HCT116 (cell line): ENCODE data around the gene ATP12A. TPM values are rescaled to one million over a fixed set of nuclear protein-coding genes. Genes with fewer than 3 reads are reported as not detected.

Source experiments
- ATAC-seq: fragments of 200-7000 bp; cut with Tn5 transposase; 2 replicates; pipeline ENCODE4 v1.9.1; 2020; ENCODE audit warnings: mild to moderate bottlenecking, moderate library complexity
- BruUV-seq: library from RNA; stranded (reverse); fragments of 400-500 nt; replicated peaks from 2 replicates; lab custom pipeline; 2021; lab: Mats Ljungman, UMichigan
- CTCF ChIA-PET: fragments of 300-600 bp; sonication (Branson Sonifier 250); formaldehyde crosslinking; loops from one replicate; lab custom pipeline; 2021; ENCODE audit warnings: antibody characterized with exemption; lab: Charles Lee
- POLR2A ChIA-PET: fragments of 300-600, 350-600 bp; sonication (Branson Sonifier 250); formaldehyde crosslinking; loops from one replicate; lab custom pipeline; 2021; ENCODE audit warnings: antibody characterized with exemption; lab: Charles Lee
- RAD21 ChIA-PET, 2 experiments: fragments of 300-600 bp; sonication (Branson Sonifier 250); formaldehyde crosslinking; loops; one replicate each; lab custom pipeline; 2023; ENCODE audit warnings: low total read pairs in 2 of 2; ENCODE audit not compliant: uncharacterized antibody in 2 of 2, unreplicated experiment in 2 of 2, low non-redundant PET in 1 of 2; lab: Charles Lee
- DNase-seq: peaks from one replicate; pipeline ENCODE4 v3.0.0-alpha.2; 2010; ENCODE audit warnings: low read depth, low spot score
- H2AFZ ChIP-seq: fragments of 200-600 bp; shearing (Covaris generic), sonication (generic); 2 replicates; pipeline ENCODE4 v1.6.1; 2017; ENCODE audit warnings: low read depth, mixed run types, mixed read lengths, antibody characterized with exemption, low read length; ENCODE audit not compliant: poor library complexity, severe bottlenecking
- H3K27ac ChIP-seq: 2 replicates; pipeline ENCODE4 v1.5.1; 2012; ENCODE audit warnings: low read depth, low read length
- H3K27me3 ChIP-seq: fragments of 200-600 bp; sonication (generic); 2 replicates; pipeline ENCODE4 v1.6.1; 2016; ENCODE audit warnings: mixed run types, low read length, mixed read lengths; ENCODE audit not compliant: insufficient read depth
- H3K36me3 ChIP-seq, 2 experiments: fragments of 200-500 bp in 1 of 2; fragments of 200-600 bp in 1 of 2; sonication (Bioruptor generic) in 1 of 2; sonication (generic) in 1 of 2; 2 replicates each; pipeline versions ENCODE4 v1.5.1 to v1.6.1; 2014 to 2016; ENCODE audit warnings: low read length in 2 of 2, inconsistent platforms in 1 of 2, mixed read lengths in 1 of 2, mixed run types in 1 of 2; ENCODE audit not compliant: insufficient read depth in 2 of 2, control insufficient read depth in 1 of 2
- H3K4me1 ChIP-seq, 2 experiments: fragments of 200-600 bp in 1 of 2; sonication (generic) in 1 of 2; 2 replicates each; pipeline versions ENCODE4 v1.5.1 to v1.6.1; 2012 to 2017; ENCODE audit warnings: low read length in 2 of 2, inconsistent platforms in 1 of 2, mild to moderate bottlenecking in 1 of 2, mixed read lengths in 1 of 2, mixed run types in 1 of 2, moderate library complexity in 1 of 2; ENCODE audit not compliant: insufficient read depth in 2 of 2, control insufficient read depth in 1 of 2
- H3K4me2 ChIP-seq: fragments of 200-600 bp; sonication (generic); 2 replicates; pipeline ENCODE4 v1.6.1; 2017; ENCODE audit warnings: mixed run types, low read length, mixed read lengths
- H3K4me3 ChIP-seq, 2 experiments: fragments of 200-600 bp in 1 of 2; sonication (generic) in 1 of 2; replicated peaks in 1 of 2; 2 replicates each; pipeline ENCODE4 v1.5.1; 2011 to 2016; ENCODE audit warnings: low read length in 2 of 2, control low read depth in 1 of 2, low read depth in 1 of 2, mild to moderate bottlenecking in 1 of 2, mixed read lengths in 1 of 2, mixed run types in 1 of 2
- H3K79me2 ChIP-seq: fragments of 200-600 bp; sonication (generic); 2 replicates; pipeline ENCODE4 v1.6.1; 2017; ENCODE audit warnings: mild to moderate bottlenecking, mixed run types, low read length, moderate library complexity, mixed read lengths; ENCODE audit not compliant: insufficient read depth
- H3K9ac ChIP-seq: fragments of 200-600 bp; sonication (generic); 2 replicates; pipeline ENCODE4 v1.6.1; 2016; ENCODE audit warnings: low read length, mixed read lengths
- H3K9me2 ChIP-seq: fragments of 200-600 bp; sonication (generic), shearing (Covaris generic); 2 replicates; pipeline ENCODE4 v1.6.1; 2017; ENCODE audit warnings: mixed run types, mild to moderate bottlenecking, moderate library complexity; ENCODE audit not compliant: insufficient read depth
- H3K9me3 ChIP-seq, 2 experiments: fragments of 200-500 bp in 1 of 2; fragments of 200-600 bp in 1 of 2; sonication (Bioruptor generic) in 1 of 2; sonication (generic) in 1 of 2; 2 replicates each; pipeline ENCODE4 v1.6.1; 2014 to 2017; ENCODE audit warnings: low read length in 2 of 2, mixed read lengths in 2 of 2, inconsistent platforms in 1 of 2, low read depth in 1 of 2, mild to moderate bottlenecking in 1 of 2, mixed run types in 1 of 2, moderate library complexity in 1 of 2; ENCODE audit not compliant: control insufficient read depth in 1 of 2, insufficient read depth in 1 of 2
- H4K20me1 ChIP-seq: fragments of 200-600 bp; sonication (generic), shearing (Covaris generic); 2 replicates; pipeline ENCODE4 v1.6.1; 2017; ENCODE audit warnings: mixed run types, mild to moderate bottlenecking, moderate library complexity; ENCODE audit not compliant: insufficient read depth
- CTCF ChIP-seq, 3 experiments: fragments of 200-600 bp in 1 of 3; sonication (generic) in 1 of 3; IDR thresholded peaks in 2 of 3; conservative IDR thresholded peaks in 1 of 3; 2 replicates each; pipeline ENCODE4 v1.5.1; 2012 to 2017; ENCODE audit warnings: low read depth in 2 of 3, low read length in 2 of 3, antibody characterized with exemption in 1 of 3, borderline replicate concordance in 1 of 3, control low read depth in 1 of 3, mild to moderate bottlenecking in 1 of 3, mixed read lengths in 1 of 3, mixed run types in 1 of 3, moderate library complexity in 1 of 3; ENCODE audit not compliant: insufficient read depth in 1 of 3
- JUND ChIP-seq: IDR thresholded peaks from 2 replicates; pipeline ENCODE4 v1.6.1; 2012
- RAD21 ChIP-seq: IDR thresholded peaks from 2 replicates; pipeline ENCODE4 v1.6.1; 2012; ENCODE audit warnings: low read depth, mild to moderate bottlenecking
- SRF ChIP-seq: IDR thresholded peaks from 2 replicates; pipeline ENCODE4 v1.6.1; 2012; ENCODE audit warnings: low read depth
- intact Hi-C: fragments of 100-400 bp; cut with micrococcal nuclease; formaldehyde crosslinking; loops from 2 replicates; pipeline ENCODE4 v1.10.0; 2022
- total RNA-seq: library from RNA; stranded (reverse); gene quantifications from one replicate; pipeline ENCODE4 v1.2.1, GENCODE V29; 2021; ENCODE audit not compliant: unreplicated experiment
- TF ChIP-seq, protein P1 (sequence below): IDR thresholded peaks from 2 replicates; pipeline ENCODE4 v1.6.1; 2012

ATP12A gene
- total RNA-seq, 1 experiment from 2014 or later = 0.30 TPM

GRCh38 chr13:24671386-24672113, 8.7 kb upstream of the ATP12A start:
- RAD21 ChIA-PET = no interaction called here
- CTCF ChIA-PET = interaction anchor here (1.1 kb wide), 1 partner anchor 22 kb away, joined by 3 read pairs; no protein-coding TSS in a partner anchor
- peak overlapping the region; percentile 98 for H2AFZ ChIP-seq
- BruUV-seq = no TSS peak
- peak; percentile 49 to 76 (median 64); a peak in 5 of 6 replicates for TF ChIP-seq CTCF (IDR thresholded peaks at IDR 0.05 in 2 of 3, conservative IDR thresholded peaks at IDR 0.05 in 1 of 3; ENCODE audit: borderline replicate concordance in 1 of 3, insufficient read depth in 1 of 3, low read depth in 2 of 3, low read length in 2 of 3)
- TF ChIP-seq SRF = no peak
- TF ChIP-seq RAD21 = peak; percentile 54
- TF ChIP-seq, protein P1, sequence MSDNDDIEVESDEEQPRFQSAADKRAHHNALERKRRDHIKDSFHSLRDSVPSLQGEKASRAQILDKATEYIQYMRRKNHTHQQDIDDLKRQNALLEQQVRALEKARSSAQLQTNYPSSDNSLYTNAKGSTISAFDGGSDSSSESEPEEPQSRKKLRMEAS = 0 out of 2 replicates have a peak, but pooled peaks have one; percentile 31
- no peak for TF ChIP-seq JUND
- TF ChIP-seq, all 23 proteins: peak for 3
- Histone ChIP-seq H3K4me3 (peak overlapping the region; percentile 23 to 40), H3K9me3 (no peaks in the 10 kb centered on the region), H3K27me3 (no peaks in the 10 kb centered on the region), H3K79me2 (no peaks in the 10 kb centered on the region), H3K9me2 (no peaks in the 10 kb centered on the region), H3K36me3 (no peaks in the 10 kb centered on the region), H4K20me1 (no peaks in the 10 kb centered on the region), H3K4me2 (peak overlapping the region; percentile 77), H3K4me1 (peaks cover 0 to 24% of the 10 kb centered on the region in 2 experiments; a peak in 2 of 4 replicates), H3K27ac (0 out of 2 replicates have a peak overlapping the region, but pooled peaks have one; percentile 17), H3K9ac (no peak overlapping the region)
- POLR2A ChIA-PET = no interaction called here
- DNase-seq (peak; percentile 67), ATAC-seq (peak; percentile 90)
- intact Hi-C loops = loop anchor here (1.0 to 2.0 kb wide), 3 partner anchors 44 to 359 kb away; no protein-coding TSS in a partner anchor
